Regular cardiac myocyte (primary cell): ENCODE data around the gene CYP26B1. TPM values are rescaled to one million over a fixed set of nuclear protein-coding genes. Genes with fewer than 3 reads are reported as not detected.

Source experiments
- total RNA-seq: library from RNA; depleted of rRNA; stranded (reverse); fragments of >200 nt; gene quantifications from 2 replicates; pipeline ENCODE4 v1.2.3, GENCODE V29; 2014

The CYP26B1 gene, protein sequence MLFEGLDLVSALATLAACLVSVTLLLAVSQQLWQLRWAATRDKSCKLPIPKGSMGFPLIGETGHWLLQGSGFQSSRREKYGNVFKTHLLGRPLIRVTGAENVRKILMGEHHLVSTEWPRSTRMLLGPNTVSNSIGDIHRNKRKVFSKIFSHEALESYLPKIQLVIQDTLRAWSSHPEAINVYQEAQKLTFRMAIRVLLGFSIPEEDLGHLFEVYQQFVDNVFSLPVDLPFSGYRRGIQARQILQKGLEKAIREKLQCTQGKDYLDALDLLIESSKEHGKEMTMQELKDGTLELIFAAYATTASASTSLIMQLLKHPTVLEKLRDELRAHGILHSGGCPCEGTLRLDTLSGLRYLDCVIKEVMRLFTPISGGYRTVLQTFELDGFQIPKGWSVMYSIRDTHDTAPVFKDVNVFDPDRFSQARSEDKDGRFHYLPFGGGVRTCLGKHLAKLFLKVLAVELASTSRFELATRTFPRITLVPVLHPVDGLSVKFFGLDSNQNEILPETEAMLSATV
- total RNA-seq: 0.19 and 0.85 TPM in 2 replicates

DNA sequence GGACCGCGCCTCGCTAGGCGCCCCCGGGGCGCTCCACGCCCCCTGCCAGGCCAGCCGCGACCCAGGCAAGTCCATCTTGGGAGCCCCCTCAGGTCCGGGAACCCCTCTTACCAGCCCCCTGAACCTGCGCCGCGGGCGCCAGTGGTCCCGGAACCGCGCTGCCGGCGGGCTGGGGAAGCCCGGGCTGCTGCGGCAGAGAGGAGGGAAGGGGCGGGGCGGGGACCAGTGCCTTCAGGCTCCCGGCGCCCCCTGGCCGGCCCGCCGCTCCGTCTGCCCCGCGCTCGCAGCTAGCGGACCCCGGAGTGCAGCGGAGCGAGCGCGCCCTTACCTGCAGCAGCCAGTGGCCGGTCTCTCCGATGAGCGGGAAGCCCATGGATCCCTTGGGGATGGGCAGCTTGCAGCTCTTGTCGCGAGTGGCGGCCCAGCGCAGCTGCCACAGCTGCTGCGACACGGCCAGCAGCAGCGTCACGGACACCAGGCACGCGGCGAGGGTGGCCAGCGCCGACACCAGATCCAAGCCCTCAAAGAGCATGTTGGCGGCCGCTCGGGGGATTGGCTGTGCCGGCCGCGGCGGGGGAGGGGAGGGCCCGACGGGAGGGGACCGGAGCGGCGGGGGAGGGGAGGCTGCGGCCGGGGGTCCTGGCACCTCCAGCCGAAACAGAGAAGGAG, at the start of gene CYP26B1:
CYP26B1 (minus strand) TSS at position 560 of the 669 bp plus-strand sequence; CDS start at position 532, 28 bp downstream.

